Tibial nerve (tissue), 3 donors: ENCODE results near the gene PSRC1.

Source experiments
- POLR2A ChIP-seq, 2 donors: fragments of 450-650 bp; IDR thresholded peaks; one replicate each; pipeline ENCODE4 v1.6.1; 2017; ENCODE audit warnings: antibody characterized with exemption in 2 of 2, mild to moderate bottlenecking in 2 of 2, moderate library complexity in 2 of 2
- TF ChIP-seq, protein P1 (sequence below), 5 experiments: fragments of 200-600 bp in 3 of 5; fragments of 450-650 bp in 2 of 5; sonication (generic) in 3 of 5; IDR thresholded peaks; one replicate each; pipeline ENCODE4 v1.5.1; 2016 to 2019; ENCODE audit warnings: antibody characterized with exemption in 5 of 5, mild to moderate bottlenecking in 3 of 5, moderate library complexity in 2 of 5

DNA sequence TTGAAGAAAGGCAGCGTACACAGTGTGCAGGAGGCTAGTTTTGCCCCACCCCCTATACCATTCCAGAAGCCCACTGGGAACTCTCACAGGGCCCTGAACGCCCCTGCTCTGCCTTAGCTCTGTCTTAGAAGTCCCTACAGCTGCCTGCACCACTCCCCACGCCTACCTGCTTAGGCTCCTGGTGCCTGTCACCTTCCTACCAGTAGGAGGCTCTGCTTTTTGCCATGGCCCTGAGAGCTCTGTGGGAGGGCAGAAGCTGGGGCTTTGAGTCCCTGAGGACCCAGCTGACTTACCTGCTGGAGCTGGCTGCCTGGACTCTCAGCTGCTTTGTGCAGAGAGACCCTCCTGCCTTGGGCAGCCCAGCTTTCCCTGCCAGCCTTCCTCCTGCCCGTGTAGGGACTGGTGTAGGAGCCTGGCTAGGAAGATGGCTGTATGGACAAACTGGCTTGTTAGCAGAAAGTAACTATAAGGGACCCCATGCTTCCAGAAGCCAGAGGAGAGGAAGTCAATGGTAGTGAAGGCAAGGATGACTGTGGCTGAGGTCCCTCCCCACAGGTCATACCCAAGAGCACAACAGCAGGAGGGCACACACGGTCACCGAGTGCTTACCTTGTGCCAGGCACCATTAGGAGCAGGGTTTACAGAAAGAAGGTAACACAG is 43.4 kb downstream of the PSRC1 start:
- TF ChIP-seq, protein P1, sequence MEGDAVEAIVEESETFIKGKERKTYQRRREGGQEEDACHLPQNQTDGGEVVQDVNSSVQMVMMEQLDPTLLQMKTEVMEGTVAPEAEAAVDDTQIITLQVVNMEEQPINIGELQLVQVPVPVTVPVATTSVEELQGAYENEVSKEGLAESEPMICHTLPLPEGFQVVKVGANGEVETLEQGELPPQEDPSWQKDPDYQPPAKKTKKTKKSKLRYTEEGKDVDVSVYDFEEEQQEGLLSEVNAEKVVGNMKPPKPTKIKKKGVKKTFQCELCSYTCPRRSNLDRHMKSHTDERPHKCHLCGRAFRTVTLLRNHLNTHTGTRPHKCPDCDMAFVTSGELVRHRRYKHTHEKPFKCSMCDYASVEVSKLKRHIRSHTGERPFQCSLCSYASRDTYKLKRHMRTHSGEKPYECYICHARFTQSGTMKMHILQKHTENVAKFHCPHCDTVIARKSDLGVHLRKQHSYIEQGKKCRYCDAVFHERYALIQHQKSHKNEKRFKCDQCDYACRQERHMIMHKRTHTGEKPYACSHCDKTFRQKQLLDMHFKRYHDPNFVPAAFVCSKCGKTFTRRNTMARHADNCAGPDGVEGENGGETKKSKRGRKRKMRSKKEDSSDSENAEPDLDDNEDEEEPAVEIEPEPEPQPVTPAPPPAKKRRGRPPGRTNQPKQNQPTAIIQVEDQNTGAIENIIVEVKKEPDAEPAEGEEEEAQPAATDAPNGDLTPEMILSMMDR (IDR thresholded peaks at IDR 0.05) = peak; percentile 16 to 40 (median 36)
- no peak for TF ChIP-seq POLR2A (IDR thresholded peaks at IDR 0.05)
